Thoracic aorta (tissue), 2 donors: Measurements from ENCODE around the gene F2. TPM values are rescaled to one million over a fixed set of nuclear protein-coding genes. Genes with fewer than 3 reads are reported as not detected.

ENCODE experiments used
- ATAC-seq: fragments of 150-250 bp; one replicate; pipeline ENCODE4 v1.8.0; 2017; ENCODE audit warnings: low read depth; ENCODE audit not compliant: insufficient number of reproducible peaks, low FRiP score
- DNase-seq: peaks from one replicate; pipeline ENCODE4 v3.0.0-alpha.2; 2020; ENCODE audit warnings: low spot score
- H3K27ac ChIP-seq, 2 donors: fragments of 200-600 bp; sonication (generic); 1 replicate in 1 of 2; 2 replicates in 1 of 2; pipeline ENCODE4 v1.5.1; 2016; ENCODE audit warnings: mild to moderate bottlenecking in 2 of 2, moderate library complexity in 2 of 2
- H3K27me3 ChIP-seq: fragments of 200-600 bp; sonication (generic); replicated peaks from 2 replicates; pipeline ENCODE4 v1.6.0; 2016; ENCODE audit warnings: mild to moderate bottlenecking; ENCODE audit not compliant: insufficient read depth
- H3K36me3 ChIP-seq: fragments of 200-600 bp; sonication (generic); one replicate; pipeline ENCODE4 v1.5.1; 2016
- H3K4me1 ChIP-seq, 2 donors: fragments of 200-600 bp; sonication (generic); 1 replicate in 1 of 2; 2 replicates in 1 of 2; pipeline versions ENCODE4 v1.5.1 to v1.6.0; 2016; ENCODE audit warnings: low read depth in 2 of 2, mild to moderate bottlenecking in 1 of 2; ENCODE audit not compliant: control insufficient read depth in 1 of 2
- H3K4me3 ChIP-seq: fragments of 200-600 bp; sonication (generic); 2 replicates; pipeline ENCODE4 v1.5.1; 2016; ENCODE audit warnings: mild to moderate bottlenecking
- H3K9me3 ChIP-seq: fragments of 200-600 bp; sonication (generic); 2 replicates; pipeline ENCODE4 v1.5.1; 2016
- CTCF ChIP-seq: fragments of 200-600 bp; sonication (generic); IDR thresholded peaks from one replicate; pipeline ENCODE4 v1.5.1; 2019; ENCODE audit warnings: antibody characterized with exemption
- total RNA-seq, 2 donors: library from RNA; depleted of rRNA; stranded (reverse); fragments of >200 nt; gene quantifications; one replicate each; pipeline versions ENCODE4 v1.1.0 to v1.2.3, GENCODE V29; 2016

F2 gene
- total RNA-seq, 2 donors from 2014 or later: not detected

GRCh38 chr11:46747150-46747549 lies 28.1 kb downstream of the F2 start:
- Histone ChIP-seq H3K9me3 (no peaks in the 10 kb centered on the region), H3K4me1 (no peaks in the 10 kb centered on the region), H3K27ac (no peak overlapping the region), H3K4me3 (no peak overlapping the region), H3K27me3 (no peaks in the 10 kb centered on the region), H3K36me3 (peaks cover 67% of the 10 kb centered on the region)
- TF ChIP-seq CTCF: no peak
- ATAC-seq (no peak), DNase-seq (no peak)

- no peak for ATAC-seq
- H3K27me3 ChIP-seq: no peaks in the 10 kb centered on the region
- H3K27ac ChIP-seq: no peak overlapping the region
- H3K36me3 ChIP-seq: peaks cover 57% of the 10 kb centered on the region
- DNase-seq: no peak
- no peaks in the 10 kb centered on the region for H3K9me3 ChIP-seq
- no peak for TF ChIP-seq CTCF
- H3K4me1 ChIP-seq: no peaks in the 10 kb centered on the region
- H3K4me3 ChIP-seq: no peak overlapping the region
These were observed 36.9 kb downstream of the F2 start for GRCh38 chr11:46755962-46756361.

- no peak for TF ChIP-seq CTCF
These were observed 40.2 kb downstream of the F2 start for GRCh38 chr11:46759196-46759595.

GRCh38 chr11:46760429-46761128 lies 41.6 kb downstream of the F2 start:
- H3K36me3 ChIP-seq: peaks cover 53% of the 10 kb centered on the region
- H3K27ac ChIP-seq: no peak overlapping the region
- H3K4me3 ChIP-seq: no peak overlapping the region
- H3K27me3 ChIP-seq: no peaks in the 10 kb centered on the region
- no peak for TF ChIP-seq CTCF
- no peaks in the 10 kb centered on the region for H3K4me1 ChIP-seq
- ATAC-seq (no peak), DNase-seq (no peak)
- no peaks in the 10 kb centered on the region for H3K9me3 ChIP-seq

More at GRCh38 chr11:46759196-46759595, 40.2 kb downstream of the F2 start:
- H3K9me3 ChIP-seq: no peaks in the 10 kb centered on the region
- H3K27ac ChIP-seq: no peak overlapping the region
- no peak for ATAC-seq
- H3K4me3 ChIP-seq: no peak overlapping the region
- H3K27me3 ChIP-seq: no peaks in the 10 kb centered on the region
- no peaks in the 10 kb centered on the region for H3K4me1 ChIP-seq
- peaks cover 58% of the 10 kb centered on the region for H3K36me3 ChIP-seq
- DNase-seq: no peak

- no peaks in the 10 kb centered on the region for H3K27me3 ChIP-seq
- ATAC-seq: no peak
- DNase-seq: no peak
- H3K36me3 ChIP-seq: peaks cover 54% of the 10 kb centered on the region
- no peak for TF ChIP-seq CTCF
- no peak overlapping the region for H3K27ac ChIP-seq
- no peak overlapping the region for H3K4me3 ChIP-seq
- H3K9me3 ChIP-seq: no peaks in the 10 kb centered on the region
- no peaks in the 10 kb centered on the region for H3K4me1 ChIP-seq
These were observed 42.8 kb downstream of the F2 start for GRCh38 chr11:46761807-46762206.
